ENCODE measurements around the gene BANF2. TPM values are rescaled to one million over a fixed set of nuclear protein-coding genes. Genes with fewer than 3 reads are reported as not detected.

Gene BANF2
- total and polyA plus RNA-seq, 2 of the 4 experiments (the other 2 are of a cell fraction) = not detected

DNA sequence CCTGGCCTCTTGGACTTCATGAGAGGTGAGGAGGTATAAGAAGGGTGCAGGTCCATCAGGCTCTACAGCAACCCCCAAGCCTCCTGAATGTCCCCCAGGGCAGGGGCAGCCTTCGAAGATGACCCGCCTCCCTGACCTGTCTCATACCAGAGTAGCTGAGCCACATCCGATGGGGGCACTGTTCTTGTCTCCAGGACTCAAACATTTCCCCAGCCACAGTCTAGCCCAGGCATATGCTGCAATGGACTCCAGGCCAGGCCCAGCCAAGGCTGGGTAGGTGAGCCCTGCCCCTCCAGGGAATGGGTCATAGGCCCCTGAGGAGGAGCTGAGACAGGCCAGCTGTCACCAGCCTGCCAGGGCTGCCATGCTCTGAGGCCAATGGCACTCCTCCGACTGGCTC is 65.3 kb downstream of the BANF2 start:
- ChIA-PET POLR2A (ENCODE audit: unreplicated experiment) (no interaction called here), CTCF (no interaction called here)
- Histone ChIP-seq H2AK5ac (ENCODE audit: low read depth, low read length) (no peak overlapping the region), H2BK20ac (ENCODE audit: low read depth, low read length) (no peak overlapping the region), H3K9ac (ENCODE audit: low read depth, low read length) (no peak overlapping the region), H2BK120ac (ENCODE audit: low read depth, low read length) (no peak overlapping the region), H4K91ac (ENCODE audit: insufficient read depth, low read depth, low read length) (no peak overlapping the region), H3K23ac (ENCODE audit: low read depth, low read length) (no peak overlapping the region), H3K9me3 (ENCODE audit: control insufficient read depth, insufficient read depth, low read length) (no peaks in the 10 kb centered on the region), H2AK9ac (replicated peaks; ENCODE audit: low read depth, low read length, poor library complexity) (no peak overlapping the region), H3K4me3 (ENCODE audit: insufficient read depth, low read depth, low read length) (no peak overlapping the region), H3K9me1 (ENCODE audit: insufficient read depth, low read length) (0 out of 2 replicates have a peak, but pooled peaks cover 2% of the 10 kb centered on the region), H3K27ac (ENCODE audit: insufficient read depth, low read length) (no peak overlapping the region), H4K8ac (ENCODE audit: low read depth in 2 of 2, low read length in 2 of 2) (no peak overlapping the region), H4K20me1 (ENCODE audit: insufficient read depth, low read length) (no peaks in the 10 kb centered on the region), H3K18ac (ENCODE audit: low read depth, low read length) (no peak overlapping the region), H3K4me2 (ENCODE audit: low read depth, low read length) (no peak overlapping the region), H3K4ac (ENCODE audit: low read depth, low read length) (no peak overlapping the region), H4K5ac (ENCODE audit: low read depth, low read length) (no peak overlapping the region), H2BK5ac (ENCODE audit: low read depth, low read length, poor library complexity, severe bottlenecking) (no peak overlapping the region), H3K4me1 (ENCODE audit: control insufficient read depth, insufficient read depth, low read length) (no peaks in the 10 kb centered on the region), H2BK15ac (ENCODE audit: low read depth, low read length) (no peak overlapping the region), H3K36me3 (ENCODE audit: control insufficient read depth, insufficient read depth, low read length) (no peaks in the 10 kb centered on the region), H2AFZ (replicated peaks; ENCODE audit: low read length, poor library complexity) (no peak overlapping the region), H3K56ac (ENCODE audit: extremely low read depth, insufficient read depth, low read length) (no peak overlapping the region), H3K14ac (replicated peaks; ENCODE audit: low read depth, low read length) (no peak overlapping the region), H3K79me1 (ENCODE audit: low read depth in 1 of 2, low read length in 2 of 2) (no peaks in the 10 kb centered on the region), H3K27me3 (ENCODE audit: control insufficient read depth, insufficient read depth, low read length) (peaks cover 4% of the 10 kb centered on the region)
- in situ Hi-C loops (cut with MboI; ENCODE audit: low sequenced_read_pairs) = no loop called here
- DNase-seq = no peak
- intact Hi-C loops (cut with micrococcal nuclease) = no loop called here
- no peak for TF ChIP-seq FOS (IDR thresholded peaks at IDR 0.05; ENCODE audit: low read depth, low read length)
- TF ChIP-seq CEBPB (IDR thresholded peaks at IDR 0.05; ENCODE audit: low read depth, low read length) = no peak
- TF ChIP-seq, protein P1, sequence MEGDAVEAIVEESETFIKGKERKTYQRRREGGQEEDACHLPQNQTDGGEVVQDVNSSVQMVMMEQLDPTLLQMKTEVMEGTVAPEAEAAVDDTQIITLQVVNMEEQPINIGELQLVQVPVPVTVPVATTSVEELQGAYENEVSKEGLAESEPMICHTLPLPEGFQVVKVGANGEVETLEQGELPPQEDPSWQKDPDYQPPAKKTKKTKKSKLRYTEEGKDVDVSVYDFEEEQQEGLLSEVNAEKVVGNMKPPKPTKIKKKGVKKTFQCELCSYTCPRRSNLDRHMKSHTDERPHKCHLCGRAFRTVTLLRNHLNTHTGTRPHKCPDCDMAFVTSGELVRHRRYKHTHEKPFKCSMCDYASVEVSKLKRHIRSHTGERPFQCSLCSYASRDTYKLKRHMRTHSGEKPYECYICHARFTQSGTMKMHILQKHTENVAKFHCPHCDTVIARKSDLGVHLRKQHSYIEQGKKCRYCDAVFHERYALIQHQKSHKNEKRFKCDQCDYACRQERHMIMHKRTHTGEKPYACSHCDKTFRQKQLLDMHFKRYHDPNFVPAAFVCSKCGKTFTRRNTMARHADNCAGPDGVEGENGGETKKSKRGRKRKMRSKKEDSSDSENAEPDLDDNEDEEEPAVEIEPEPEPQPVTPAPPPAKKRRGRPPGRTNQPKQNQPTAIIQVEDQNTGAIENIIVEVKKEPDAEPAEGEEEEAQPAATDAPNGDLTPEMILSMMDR (conservative IDR thresholded peaks at IDR 0.05; ENCODE audit: low read depth, low read length) = no peak
- no peak for TF ChIP-seq RCOR1 (IDR thresholded peaks at IDR 0.05; ENCODE audit: insufficient replicate concordance, low read length)
- no peak for TF ChIP-seq POLR2A (IDR thresholded peaks at IDR 0.05; ENCODE audit: low read depth, low read length)
- no peak for TF ChIP-seq SMC3 (IDR thresholded peaks at IDR 0.05; ENCODE audit: low read depth, low read length)
- TF ChIP-seq MXI1 (IDR thresholded peaks at IDR 0.05; ENCODE audit: borderline replicate concordance, low read depth, low read length) = no peak
- no peak for TF ChIP-seq RFX5 (IDR thresholded peaks at IDR 0.05; ENCODE audit: low read depth, low read length)
- TF ChIP-seq MAZ (IDR thresholded peaks at IDR 0.05; ENCODE audit: borderline replicate concordance, low read depth, low read length) = no peak
- TF ChIP-seq BHLHE40 (IDR thresholded peaks at IDR 0.05; ENCODE audit: low read depth, low read length) = no peak
- TF ChIP-seq RAD21 (IDR thresholded peaks at IDR 0.05; ENCODE audit: low read length) = no peak
- TF ChIP-seq, protein P2, sequence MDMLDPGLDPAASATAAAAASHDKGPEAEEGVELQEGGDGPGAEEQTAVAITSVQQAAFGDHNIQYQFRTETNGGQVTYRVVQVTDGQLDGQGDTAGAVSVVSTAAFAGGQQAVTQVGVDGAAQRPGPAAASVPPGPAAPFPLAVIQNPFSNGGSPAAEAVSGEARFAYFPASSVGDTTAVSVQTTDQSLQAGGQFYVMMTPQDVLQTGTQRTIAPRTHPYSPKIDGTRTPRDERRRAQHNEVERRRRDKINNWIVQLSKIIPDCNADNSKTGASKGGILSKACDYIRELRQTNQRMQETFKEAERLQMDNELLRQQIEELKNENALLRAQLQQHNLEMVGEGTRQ (IDR thresholded peaks at IDR 0.05; ENCODE audit: low read depth, low read length) = no peak
- no CpG with 5 or more reads among the region's 4 CpGs for WGBS, 2 experiments (ENCODE audit: extremely low coverage in 2 of 2, insufficient read length in 1 of 2)
- no peak for ATAC-seq (ENCODE audit: low read depth)
- dilution Hi-C loops (cut with HindIII; ENCODE audit: low sequenced_read_pairs, unreplicated experiment) = no loop called here
- no TSS peak for BruUV-seq (replicated peaks)

Data from IMR-90 (cell line).